HG03066 (cell line): ENCODE measurements around the gene WDR43.
"Not testable (repeated sequence)": the region's sequence is repeated elsewhere in the genome, so short reads cannot be mapped to it uniquely, and the experiment has no call there.

ENCODE experiments used
- ATAC-seq: cut with Tn5 transposase; IDR thresholded peaks from one replicate; pipeline ENCODE4 v1.9.1; 2021; ENCODE audit warnings: low read depth; ENCODE audit not compliant: unreplicated experiment

Gene WDR43

DNA sequence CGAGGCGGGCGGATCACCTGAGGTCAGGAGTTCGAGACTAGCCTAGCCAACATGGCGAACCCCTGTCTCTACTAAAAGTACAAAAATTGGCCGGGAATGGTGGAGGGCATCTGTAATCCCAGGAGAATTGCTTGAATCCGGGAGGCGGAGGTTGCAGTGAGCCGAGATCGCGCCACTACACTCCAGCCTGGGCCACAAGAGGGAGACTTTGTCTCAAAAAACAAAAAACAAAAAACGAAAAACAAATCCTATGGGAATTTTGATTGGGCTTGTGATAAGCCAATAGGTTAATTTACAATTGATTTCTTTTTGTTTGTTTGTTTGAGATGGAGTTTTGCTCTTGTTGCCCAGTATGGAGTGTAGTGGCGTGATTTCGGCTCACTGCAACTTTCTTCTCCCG lies 62.4 kb downstream of the WDR43 start:
- ATAC-seq = no peak

GRCh38 chr2:28958689-28959088 lies 64.2 kb downstream of the WDR43 start:
- no peak for ATAC-seq

DNA sequence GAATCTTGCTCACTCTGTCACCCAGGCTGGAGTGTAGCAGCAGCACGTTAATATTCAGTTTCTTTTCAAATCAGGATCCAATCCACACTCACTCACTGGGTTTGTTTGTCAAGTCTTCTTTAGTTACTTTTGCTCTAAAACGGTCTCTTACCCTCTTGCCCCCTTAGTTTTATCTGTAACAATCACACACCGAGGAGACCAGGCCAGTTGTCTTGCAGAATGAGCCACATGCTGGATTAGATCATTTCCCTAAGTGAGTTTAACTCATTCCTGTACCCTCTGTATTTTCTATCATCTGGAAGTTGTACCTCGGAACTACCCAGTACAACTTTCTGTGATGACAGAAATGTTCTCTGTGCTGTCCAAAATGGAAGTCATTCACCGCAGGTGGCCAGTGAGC lies 65.9 kb downstream of the WDR43 start:
- no peak for ATAC-seq

DNA sequence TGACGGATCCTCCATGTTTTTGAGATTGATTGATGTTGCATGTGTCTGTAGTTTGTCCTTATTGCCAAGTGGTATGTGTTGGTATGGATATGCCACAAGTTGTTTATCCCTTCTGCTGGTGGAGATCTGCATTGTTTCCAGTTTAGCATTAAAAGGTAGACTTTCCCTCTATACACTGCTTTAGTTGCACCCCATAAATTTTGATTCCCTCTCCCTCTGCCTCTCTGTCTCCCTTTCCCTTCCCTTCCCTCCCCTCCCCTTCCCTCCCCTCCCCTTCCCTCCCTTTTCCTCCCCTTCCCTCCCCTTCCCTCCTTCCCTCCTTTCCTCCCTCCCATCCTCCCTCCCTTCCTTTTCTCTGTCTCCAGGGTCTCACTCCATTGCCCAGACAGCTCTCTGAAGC lies 68.0 kb downstream of the WDR43 start:
- no peak for ATAC-seq

DNA sequence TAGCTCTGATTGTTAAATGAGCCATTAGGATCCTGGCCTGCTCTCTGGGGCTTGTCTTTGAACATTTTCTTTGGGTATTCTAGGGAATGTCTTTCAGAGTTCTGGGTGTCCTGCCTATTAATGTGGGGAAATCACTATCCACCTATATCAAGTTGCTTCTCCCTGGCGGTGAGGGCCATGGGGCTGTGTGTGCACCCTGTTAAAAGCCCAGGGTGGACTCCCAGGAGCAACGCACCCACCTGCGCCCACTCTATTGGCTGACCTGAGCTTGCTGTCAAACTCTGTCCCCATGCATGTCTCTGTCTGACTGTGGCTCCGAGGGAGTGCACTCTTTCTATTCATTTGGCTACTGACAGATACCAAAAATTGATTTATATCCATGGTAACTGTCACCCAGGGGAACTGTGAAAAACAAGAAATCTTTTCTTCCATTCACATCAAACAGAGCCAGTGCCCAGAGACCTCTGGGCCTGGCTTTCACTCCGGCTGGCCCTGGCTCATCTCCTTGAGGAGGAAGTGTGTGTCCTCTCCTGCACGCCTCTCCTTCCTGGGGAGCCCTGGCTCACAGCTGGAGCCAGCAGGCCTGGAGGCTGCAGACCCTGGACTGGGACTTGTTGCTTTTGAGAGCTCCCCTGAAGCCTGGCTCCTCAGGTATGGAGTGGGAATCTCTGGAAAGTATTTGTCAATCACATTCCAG lies 76.1 kb downstream of the WDR43 start:
- ATAC-seq = no peak

DNA sequence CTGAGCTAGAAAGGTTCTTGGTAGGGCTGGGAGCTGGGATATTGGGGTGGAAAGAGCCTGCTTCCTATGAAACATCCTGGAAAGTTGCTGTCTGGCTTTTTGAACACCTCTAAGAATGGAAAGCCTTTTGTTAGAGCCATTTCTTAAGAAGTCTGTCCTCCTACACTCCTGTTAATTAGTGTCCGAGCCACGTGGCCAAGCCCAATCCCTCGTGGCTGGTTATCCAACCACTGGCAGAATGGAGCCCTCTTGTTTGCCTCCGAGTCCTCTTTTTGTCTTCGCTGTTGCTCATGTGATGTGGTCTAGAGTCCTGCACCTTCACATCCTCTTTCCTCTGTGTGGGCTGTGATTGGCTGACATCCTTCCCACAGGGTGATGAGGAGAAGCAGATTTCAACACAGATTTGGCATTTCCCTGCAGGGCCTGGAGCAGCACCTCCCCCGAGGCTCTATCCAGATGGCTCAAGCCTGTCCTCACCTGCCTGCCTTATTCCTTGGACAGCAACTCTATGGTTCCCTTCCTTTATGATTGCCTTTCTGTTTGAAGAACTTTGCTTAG lies 78.4 kb downstream of the WDR43 start:
- no peak for ATAC-seq

GRCh38 chr2:28974252-28974651 lies 79.8 kb downstream of the WDR43 start:
- ATAC-seq = no peak

GRCh38 chr2:28975671-28976070 lies 81.2 kb downstream of the WDR43 start:
- ATAC-seq = no peak

- ATAC-seq = no peak
These were observed 82.1 kb downstream of the WDR43 start for GRCh38 chr2:28976584-28976983.

- no peak for ATAC-seq
These were observed 82.9 kb downstream of the WDR43 start for GRCh38 chr2:28977176-28977875.

DNA sequence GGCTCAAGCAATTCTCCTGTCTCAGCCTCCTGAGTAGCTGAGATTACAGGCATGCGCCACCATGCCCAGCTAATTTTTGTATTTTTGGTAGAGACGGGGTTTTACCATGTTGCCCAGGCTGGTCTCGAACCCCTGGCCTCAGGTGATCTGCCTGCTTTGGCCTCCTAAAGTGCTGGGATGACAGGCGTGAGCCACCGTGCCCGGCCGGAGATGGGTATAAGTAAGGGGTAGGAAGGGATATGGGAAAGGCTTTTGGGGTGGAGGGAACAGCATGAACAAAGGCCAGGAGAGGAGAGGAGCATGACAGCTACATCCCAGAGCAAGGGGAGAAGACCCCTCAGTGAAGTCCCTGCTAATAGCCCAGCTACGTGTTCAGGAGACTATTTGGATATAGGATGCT lies 83.5 kb downstream of the WDR43 start:
- not testable (repeated sequence) for ATAC-seq

DNA sequence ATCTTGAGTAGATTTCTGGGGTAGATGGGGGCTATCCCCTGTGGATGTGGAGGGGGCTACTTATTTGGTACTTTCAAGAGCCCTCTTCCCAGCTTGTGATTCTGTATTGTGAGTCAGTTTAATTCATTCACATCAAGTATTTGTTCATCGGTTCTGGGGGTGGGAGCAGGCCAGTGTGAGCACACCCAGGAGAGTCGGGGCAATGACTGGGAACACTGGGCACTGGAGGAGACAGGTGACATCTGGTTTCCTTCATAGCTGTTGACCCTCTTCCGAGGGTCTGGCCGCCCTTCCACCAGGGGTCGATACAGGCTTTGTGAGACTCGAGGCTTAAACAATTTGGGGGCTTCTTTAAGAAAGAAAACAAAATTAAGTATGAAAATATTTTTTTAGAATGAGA lies 84.1 kb downstream of the WDR43 start:
- ATAC-seq = no peak

DNA sequence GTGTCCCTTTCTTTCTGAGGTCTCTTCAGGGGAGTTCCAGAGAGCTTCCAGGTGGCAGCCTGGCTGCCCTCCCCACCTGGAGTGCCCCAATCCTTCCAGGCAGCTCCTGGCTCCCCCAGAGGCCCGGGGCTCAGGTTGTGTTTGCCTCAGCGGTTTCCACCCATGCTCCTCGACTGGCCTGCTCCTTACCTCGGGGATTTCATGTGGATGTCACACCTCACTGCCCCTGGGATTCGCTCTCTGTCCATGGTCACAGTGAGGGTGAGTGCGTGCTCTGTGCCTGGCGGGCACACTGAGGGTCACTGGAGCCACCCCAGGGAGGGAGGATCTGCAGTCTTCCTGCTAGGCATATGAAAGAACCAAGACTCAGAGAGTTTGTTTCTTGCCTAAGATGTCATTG lies 84.6 kb downstream of the WDR43 start:
- ATAC-seq = no peak

DNA sequence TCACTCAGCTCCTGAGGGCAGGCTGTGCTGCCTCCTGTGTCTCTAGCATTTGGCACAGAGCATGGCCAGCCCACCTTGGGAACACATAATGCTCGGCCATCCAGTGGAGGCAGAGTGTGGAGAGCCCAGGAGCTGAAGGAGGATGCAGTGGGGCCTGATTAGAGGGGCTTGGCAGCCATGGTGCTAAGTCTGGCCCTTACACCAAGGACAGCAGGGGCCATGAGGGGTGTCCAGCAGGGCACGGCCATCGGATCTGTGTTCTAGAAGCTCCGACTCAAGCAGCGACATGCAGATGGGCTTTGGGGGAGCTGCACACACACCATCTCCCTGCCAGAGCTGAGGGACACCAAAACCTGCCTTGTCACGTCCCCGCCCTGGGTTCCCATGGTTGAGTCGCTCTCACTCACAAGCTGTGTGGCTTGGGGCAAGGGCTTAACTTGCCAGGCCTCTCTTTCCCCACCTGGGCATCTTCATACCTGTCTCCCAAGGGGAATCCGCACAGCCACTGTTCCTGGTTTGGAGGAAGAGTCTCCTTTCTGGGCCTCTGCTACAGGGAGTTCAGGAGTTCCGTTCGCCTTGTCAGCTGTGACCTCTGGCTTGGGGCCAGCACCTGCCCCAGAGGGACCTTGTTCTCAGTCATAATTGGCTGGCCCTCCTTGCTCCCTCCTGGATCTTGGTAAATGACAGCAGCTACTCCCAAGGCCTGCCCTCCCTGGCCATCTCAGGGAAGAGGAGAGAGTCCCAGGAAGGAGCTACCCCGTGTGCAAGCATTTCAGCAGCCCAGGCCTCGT lies 85.3 kb downstream of the WDR43 start:
- no peak for ATAC-seq

- ATAC-seq = no peak
These were observed 86.0 kb downstream of the WDR43 start for GRCh38 chr2:28980368-28981015.

DNA sequence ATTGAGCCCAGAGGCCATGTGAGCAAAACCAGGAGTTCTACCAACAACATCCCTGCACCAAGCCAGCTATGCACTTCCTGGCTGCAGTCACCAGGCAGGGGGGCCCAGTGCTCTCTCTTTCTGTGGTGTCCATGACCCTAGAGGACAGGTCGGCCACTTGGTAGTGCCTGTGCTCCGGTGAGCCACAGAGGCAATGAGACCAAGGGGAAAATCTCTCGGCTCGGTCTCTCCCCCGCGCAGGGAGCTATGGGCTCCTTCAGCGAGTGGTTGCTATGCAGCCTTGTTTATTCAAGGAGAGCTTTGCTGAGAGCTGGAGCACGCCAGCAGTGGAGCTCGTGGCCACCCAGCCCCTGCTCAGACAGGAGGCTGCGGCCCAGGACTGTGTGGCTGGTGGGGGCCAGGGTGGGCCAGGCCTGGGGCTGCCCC lies 86.6 kb downstream of the WDR43 start, which contains the start of gene TOGARAM2:
Gene TOGARAM2, plus strand, starts transcription at position 283 of the 426 bp plus-strand sequence. CDS start 13,537 bp downstream, outside the sequence.
- ATAC-seq = no peak

GRCh38 chr2:28981620-28982376 lies 87.3 kb downstream of the WDR43 start:
- no peak for ATAC-seq

DNA sequence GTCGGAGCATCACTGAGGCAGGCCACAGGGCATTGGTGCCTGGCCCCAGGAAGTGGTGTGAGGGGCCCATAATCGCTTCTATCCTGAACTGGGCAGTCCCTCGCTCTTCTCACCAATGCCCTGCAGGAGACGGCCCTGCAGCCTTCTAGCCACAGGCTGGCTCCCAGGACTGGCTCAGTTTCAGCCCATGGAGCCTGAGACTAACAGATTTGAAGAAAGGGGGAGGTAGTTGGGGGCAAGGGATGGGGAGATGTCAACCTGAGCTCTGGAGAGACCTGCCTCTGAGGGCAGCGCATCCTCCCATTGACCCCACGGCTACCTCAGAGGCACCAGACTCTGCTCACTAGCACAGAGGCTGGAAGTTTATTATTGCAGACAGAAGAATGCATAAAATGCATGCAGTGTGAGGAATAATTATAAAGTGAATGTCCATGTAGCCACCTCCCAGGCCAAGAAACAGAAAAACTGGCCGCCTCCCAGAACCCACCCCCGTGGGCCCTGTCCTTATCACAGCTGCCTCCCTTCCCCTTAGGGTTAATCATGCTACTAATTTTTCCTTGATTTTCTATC lies 88.0 kb downstream of the WDR43 start:
- ATAC-seq = no peak

- ATAC-seq = no peak
These were observed 92.0 kb downstream of the WDR43 start for GRCh38 chr2:28986429-28986828.

DNA sequence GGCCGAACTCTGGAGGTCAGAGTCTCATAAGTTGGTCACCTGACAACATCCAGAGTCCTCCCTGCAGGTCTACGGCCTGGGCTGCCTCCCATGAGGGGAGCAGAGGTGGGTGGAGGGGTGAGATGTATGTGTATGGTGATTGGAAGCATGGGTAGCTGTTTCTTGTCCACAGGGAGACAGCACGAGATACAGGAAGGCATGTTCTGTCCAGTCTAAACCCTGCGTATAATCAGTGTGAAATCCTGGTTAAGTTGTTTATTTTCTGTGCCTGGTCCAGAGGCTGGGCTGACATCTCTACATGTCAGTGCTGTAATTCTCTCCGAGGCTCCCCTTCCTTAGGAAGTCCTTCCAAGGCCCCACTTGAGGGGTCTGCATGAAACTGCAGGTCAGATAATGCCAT lies 95.5 kb downstream of the WDR43 start:
- no peak for ATAC-seq
